Mesendoderm (in vitro differentiated cells): ENCODE measurements around the gene BAHCC1.

Experiments used
- DNase-seq: peaks from one replicate; pipeline ENCODE4 v3.0.0; 2013
- H2AK5ac ChIP-seq: 2 replicates; pipeline ENCODE4 v1.6.1; 2013; ENCODE audit warnings: low read length, inconsistent platforms
- H2BK120ac ChIP-seq: 2 replicates; pipeline ENCODE4 v1.6.1; 2013; ENCODE audit warnings: low read depth, mild to moderate bottlenecking, low read length, moderate library complexity, mixed read lengths
- H2BK15ac ChIP-seq: replicated peaks from 2 replicates; pipeline ENCODE4 v1.6.1; 2013; ENCODE audit warnings: low read depth, mild to moderate bottlenecking, moderate library complexity
- H2BK5ac ChIP-seq: 2 replicates; pipeline ENCODE4 v1.6.1; 2013; ENCODE audit warnings: low read length, inconsistent platforms
- H3K18ac ChIP-seq: 2 replicates; pipeline ENCODE4 v1.6.1; 2013; ENCODE audit warnings: mild to moderate bottlenecking, low read length, mixed read lengths
- H3K23ac ChIP-seq: one replicate; pipeline ENCODE4 v1.6.1; 2013; ENCODE audit warnings: low read length
- H3K27ac ChIP-seq: 2 replicates; pipeline ENCODE4 v1.5.1; 2013; ENCODE audit warnings: low read depth, mild to moderate bottlenecking, inconsistent platforms, low read length, moderate library complexity
- H3K27me3 ChIP-seq: 2 replicates; pipeline ENCODE4 v1.6.1; 2013; ENCODE audit warnings: low read length, control low read depth, mild to moderate bottlenecking, inconsistent platforms; ENCODE audit not compliant: insufficient read depth, poor library complexity
- H3K36me3 ChIP-seq: 2 replicates; pipeline ENCODE4 v1.6.1; 2013; ENCODE audit warnings: low read length, inconsistent platforms; ENCODE audit not compliant: control insufficient read depth, insufficient read depth
- H3K4ac ChIP-seq: one replicate; pipeline ENCODE4 v1.6.1; 2013; ENCODE audit warnings: low read depth, mild to moderate bottlenecking, low read length, moderate library complexity
- H3K4me1 ChIP-seq: 2 replicates; pipeline ENCODE4 v1.6.1; 2013; ENCODE audit warnings: low read depth, low read length, inconsistent platforms; ENCODE audit not compliant: control insufficient read depth
- H3K4me2 ChIP-seq: 2 replicates; pipeline ENCODE4 v1.6.1; 2013; ENCODE audit warnings: low read length
- H3K4me3 ChIP-seq: 2 replicates; pipeline ENCODE4 v1.5.1; 2013; ENCODE audit warnings: mild to moderate bottlenecking, low read length
- H3K56ac ChIP-seq: one replicate; pipeline ENCODE4 v1.6.1; 2013; ENCODE audit warnings: low read length
- H3K79me1 ChIP-seq: 2 replicates; pipeline ENCODE4 v1.6.1; 2013; ENCODE audit warnings: low read length, inconsistent platforms
- H3K79me2 ChIP-seq: 2 replicates; pipeline ENCODE4 v1.6.1; 2013; ENCODE audit warnings: mild to moderate bottlenecking, low read length; ENCODE audit not compliant: control insufficient read depth, insufficient read depth
- H3K9ac ChIP-seq: 2 replicates; pipeline ENCODE4 v1.6.1; 2013; ENCODE audit warnings: low read length, inconsistent platforms
- H4K5ac ChIP-seq: one replicate; pipeline ENCODE4 v1.6.1; 2013; ENCODE audit warnings: low read length
- H4K8ac ChIP-seq: one replicate; pipeline ENCODE4 v1.6.1; 2013; ENCODE audit warnings: low read depth, mild to moderate bottlenecking, control low read depth, low read length, moderate library complexity
- whole genome bisulfite sequencing: extraction: QIAGEN DNeasy Blood & Tissue Kit; methylation state at CpG from one replicate; pipeline ENCODE4 v1.1.7; 2013; ENCODE audit warnings: low lambda C conversion rate, missing lambda C conversion rate; ENCODE audit not compliant: insufficient coverage; ENCODE audit errors: extremely low coverage; 5-methylcytosine and 5-hydroxymethylcytosine counted together

BAHCC1 gene

GRCh38 chr17:81442791-81443190 is 47.5 kb downstream of the BAHCC1 start:
- H4K5ac ChIP-seq: no peak overlapping the region
- no peak overlapping the region for H2BK5ac ChIP-seq
- H3K27me3 ChIP-seq: no peaks in the 10 kb centered on the region
- no peak for DNase-seq
- H4K8ac ChIP-seq: no peak overlapping the region
- H3K4me1 ChIP-seq: no peaks in the 10 kb centered on the region
- no CpG with 5 or more reads among the region's 17 CpGs for WGBS
- no peak overlapping the region for H2BK15ac ChIP-seq
- no peak overlapping the region for H2AK5ac ChIP-seq
- no peak overlapping the region for H3K27ac ChIP-seq
- H2BK120ac ChIP-seq: no peak overlapping the region
- no peak overlapping the region for H3K23ac ChIP-seq
- no peak overlapping the region for H3K56ac ChIP-seq
- H3K79me2 ChIP-seq: no peaks in the 10 kb centered on the region
- no peak overlapping the region for H3K4me3 ChIP-seq
- H3K4ac ChIP-seq: no peak overlapping the region
- H3K4me2 ChIP-seq: no peak overlapping the region
- H3K18ac ChIP-seq: no peak overlapping the region
- H3K79me1 ChIP-seq: no peaks in the 10 kb centered on the region
- H3K9ac ChIP-seq: no peak overlapping the region
- no peaks in the 10 kb centered on the region for H3K36me3 ChIP-seq

GRCh38 chr17:81443269-81443668 is 48.0 kb downstream of the BAHCC1 start:
- Histone ChIP-seq H4K8ac (no peak overlapping the region), H3K4me2 (no peak overlapping the region), H3K79me1 (no peaks in the 10 kb centered on the region), H2BK15ac (no peak overlapping the region), H3K23ac (no peak overlapping the region), H4K5ac (no peak overlapping the region), H2AK5ac (no peak overlapping the region), H3K4me3 (no peak overlapping the region), H2BK5ac (no peak overlapping the region), H3K27me3 (no peaks in the 10 kb centered on the region), H3K4me1 (no peaks in the 10 kb centered on the region), H3K36me3 (no peaks in the 10 kb centered on the region), H3K79me2 (no peaks in the 10 kb centered on the region), H3K56ac (no peak overlapping the region), H3K27ac (no peak overlapping the region), H3K18ac (no peak overlapping the region), H2BK120ac (no peak overlapping the region), H3K9ac (no peak overlapping the region), H3K4ac (no peak overlapping the region)
- no CpG with 5 or more reads among the region's 20 CpGs for WGBS
- no peak for DNase-seq

GRCh38 chr17:81444610-81445339 is 49.5 kb downstream of the BAHCC1 start:
- Histone ChIP-seq H4K5ac (no peak overlapping the region), H3K56ac (no peak overlapping the region), H3K4me1 (no peaks in the 10 kb centered on the region), H4K8ac (no peak overlapping the region), H3K18ac (no peak overlapping the region), H2AK5ac (no peak overlapping the region), H3K79me2 (no peaks in the 10 kb centered on the region), H2BK5ac (no peak overlapping the region), H3K9ac (no peak overlapping the region), H2BK120ac (no peak overlapping the region), H3K27ac (no peak overlapping the region), H3K4me3 (no peak overlapping the region), H2BK15ac (no peak overlapping the region), H3K36me3 (no peaks in the 10 kb centered on the region), H3K4me2 (no peak overlapping the region), H3K23ac (no peak overlapping the region), H3K4ac (no peak overlapping the region), H3K79me1 (no peaks in the 10 kb centered on the region), H3K27me3 (no peaks in the 10 kb centered on the region)
- no CpG with 5 or more reads among the region's 27 CpGs for WGBS
- no peak for DNase-seq

GRCh38 chr17:81445642-81446503 is 50.6 kb downstream of the BAHCC1 start:
- Histone ChIP-seq H2BK5ac (no peak overlapping the region), H3K79me1 (no peaks in the 10 kb centered on the region), H3K56ac (no peak overlapping the region), H4K8ac (no peak overlapping the region), H3K4ac (no peak overlapping the region), H3K23ac (no peak overlapping the region), H3K27ac (no peak overlapping the region), H4K5ac (no peak overlapping the region), H3K18ac (no peak overlapping the region), H3K36me3 (no peaks in the 10 kb centered on the region), H3K4me1 (no peaks in the 10 kb centered on the region), H3K27me3 (no peaks in the 10 kb centered on the region), H3K9ac (no peak overlapping the region), H3K79me2 (no peaks in the 10 kb centered on the region), H3K4me3 (no peak overlapping the region), H2AK5ac (no peak overlapping the region), H2BK120ac (no peak overlapping the region), H3K4me2 (no peak overlapping the region), H2BK15ac (no peak overlapping the region)
- no CpG with 5 or more reads among the region's 30 CpGs for WGBS
- DNase-seq: no peak

- no peaks in the 10 kb centered on the region for H3K79me1 ChIP-seq
Observed at GRCh38 chr17:81447331-81447933, 52.2 kb downstream of the BAHCC1 start.

More at GRCh38 chr17:81447331-81447933, 52.2 kb downstream of the BAHCC1 start:
- Histone ChIP-seq H2BK5ac (no peak overlapping the region), H2BK15ac (no peak overlapping the region), H3K9ac (no peak overlapping the region), H4K8ac (no peak overlapping the region), H3K4me3 (no peak overlapping the region), H2BK120ac (no peak overlapping the region), H3K27ac (no peak overlapping the region), H3K18ac (no peak overlapping the region), H3K36me3 (no peaks in the 10 kb centered on the region), H2AK5ac (no peak overlapping the region), H3K4me1 (no peaks in the 10 kb centered on the region), H3K56ac (no peak overlapping the region), H4K5ac (no peak overlapping the region), H3K79me2 (no peaks in the 10 kb centered on the region), H3K4me2 (no peak overlapping the region), H3K23ac (no peak overlapping the region), H3K27me3 (no peaks in the 10 kb centered on the region), H3K4ac (no peak overlapping the region)
- WGBS: no CpG with 5 or more reads among the region's 25 CpGs
- DNase-seq: no peak
